Panc1 (cell line): ENCODE results near the gene NHSL1. TPM values are rescaled to one million over a fixed set of nuclear protein-coding genes. Genes with fewer than 3 reads are reported as not detected.

Source experiments
- ATAC-seq: fragments of 200-7000 bp; cut with Tn5 transposase; 2 replicates; pipeline ENCODE4 v1.9.1; 2020; ENCODE audit warnings: mild to moderate bottlenecking, moderate library complexity
- BruUV-seq: library from RNA; stranded (reverse); fragments of 400-500 nt; replicated peaks from 2 replicates; lab custom pipeline; 2021; lab: Mats Ljungman, UMichigan
- CTCF ChIA-PET: fragments of 300-600 bp; sonication (Branson Sonifier 250); formaldehyde crosslinking; loops from one replicate; lab custom pipeline; 2022; ENCODE audit warnings: antibody characterized with exemption; lab: Charles Lee
- POLR2A ChIA-PET: fragments of 300-600 bp; sonication (Branson Sonifier 250); formaldehyde crosslinking; loops from one replicate; lab custom pipeline; 2022; ENCODE audit warnings: antibody characterized with exemption; lab: Charles Lee
- DNase-seq: peaks from one replicate; pipeline ENCODE4 v3.0.0-alpha.2; 2010; ENCODE audit warnings: low read depth, low spot score
- H3K27ac ChIP-seq: 2 replicates; pipeline ENCODE4 v1.5.1; 2011; ENCODE audit warnings: mild to moderate bottlenecking, low read length, inconsistent platforms
- H3K27me3 ChIP-seq: fragments of 200-500 bp; sonication (Bioruptor generic); 2 replicates; pipeline ENCODE4 v1.6.0; 2014; ENCODE audit warnings: low read length, inconsistent platforms; ENCODE audit not compliant: control insufficient read depth, insufficient read depth
- H3K36me3 ChIP-seq: fragments of 200-500 bp; sonication (Bioruptor generic); 2 replicates; pipeline ENCODE4 v1.5.1; 2014; ENCODE audit warnings: inconsistent platforms, mild to moderate bottlenecking, low read length, moderate library complexity; ENCODE audit not compliant: control insufficient read depth, insufficient read depth
- H3K4me1 ChIP-seq: 2 replicates; pipeline ENCODE4 v1.5.1; 2011; ENCODE audit warnings: inconsistent platforms, mild to moderate bottlenecking, low read length, moderate library complexity; ENCODE audit not compliant: control insufficient read depth, insufficient read depth
- H3K4me3 ChIP-seq, 2 experiments: 2 replicates each; pipeline ENCODE4 v1.5.1; 2011 to 2012; ENCODE audit warnings: low read depth in 2 of 2, low read length in 2 of 2, mild to moderate bottlenecking in 2 of 2, inconsistent platforms in 1 of 2, moderate library complexity in 1 of 2
- H3K9me3 ChIP-seq: fragments of 200-500 bp; sonication (Bioruptor generic); 2 replicates; pipeline ENCODE4 v1.5.1; 2014; ENCODE audit warnings: low read depth, mild to moderate bottlenecking, inconsistent platforms, low read length, moderate library complexity; ENCODE audit not compliant: control insufficient read depth, insufficient read depth
- POLR2AphosphoS5 ChIP-seq: IDR thresholded peaks from 2 replicates; pipeline ENCODE4 v1.6.1; 2012; ENCODE audit warnings: mild to moderate bottlenecking, low read depth, low read length, moderate library complexity
- SIN3A ChIP-seq: IDR thresholded peaks from 2 replicates; pipeline ENCODE4 v1.6.1; 2012; ENCODE audit warnings: low read depth, mild to moderate bottlenecking, low read length, moderate library complexity, borderline replicate concordance; ENCODE audit not compliant: insufficient read depth
- TCF7L2 ChIP-seq: IDR thresholded peaks from 2 replicates; pipeline ENCODE4 v1.6.1; 2011; ENCODE audit warnings: mild to moderate bottlenecking, low read depth, low read length, inconsistent platforms
- in situ Hi-C: cut with HindIII; loops from 2 replicates; pipeline ENCODE4 v1.10.0; 2016; ENCODE audit warnings: low sequenced_read_pairs, low pct_unique_long_range_greater_than_20kb
- intact Hi-C: fragments of 100-400 bp; cut with micrococcal nuclease; formaldehyde crosslinking; loops from one replicate; pipeline ENCODE4 v1.10.0; 2022; ENCODE audit not compliant: unreplicated experiment
- total RNA-seq: library from RNA; stranded (reverse); gene quantifications from one replicate; pipeline ENCODE4 v1.2.1, GENCODE V29; 2021; ENCODE audit not compliant: unreplicated experiment
- TF ChIP-seq, protein P1 (sequence below): fragments of 450-650 bp; IDR thresholded peaks from 2 replicates; pipeline ENCODE4 v1.5.1; 2017; ENCODE audit warnings: mild to moderate bottlenecking
- TF ChIP-seq, protein P2 (sequence below), 2 experiments: IDR thresholded peaks; 2 replicates each; pipeline ENCODE4 v1.6.1; 2011 to 2012; ENCODE audit warnings: low read depth in 2 of 2, control low read depth in 1 of 2, low read length in 1 of 2, mild to moderate bottlenecking in 1 of 2, moderate library complexity in 1 of 2; ENCODE audit not compliant: insufficient read depth in 1 of 2

Gene NHSL1
- total RNA-seq, 1 experiment from 2014 or later: 20.6 TPM

DNA sequence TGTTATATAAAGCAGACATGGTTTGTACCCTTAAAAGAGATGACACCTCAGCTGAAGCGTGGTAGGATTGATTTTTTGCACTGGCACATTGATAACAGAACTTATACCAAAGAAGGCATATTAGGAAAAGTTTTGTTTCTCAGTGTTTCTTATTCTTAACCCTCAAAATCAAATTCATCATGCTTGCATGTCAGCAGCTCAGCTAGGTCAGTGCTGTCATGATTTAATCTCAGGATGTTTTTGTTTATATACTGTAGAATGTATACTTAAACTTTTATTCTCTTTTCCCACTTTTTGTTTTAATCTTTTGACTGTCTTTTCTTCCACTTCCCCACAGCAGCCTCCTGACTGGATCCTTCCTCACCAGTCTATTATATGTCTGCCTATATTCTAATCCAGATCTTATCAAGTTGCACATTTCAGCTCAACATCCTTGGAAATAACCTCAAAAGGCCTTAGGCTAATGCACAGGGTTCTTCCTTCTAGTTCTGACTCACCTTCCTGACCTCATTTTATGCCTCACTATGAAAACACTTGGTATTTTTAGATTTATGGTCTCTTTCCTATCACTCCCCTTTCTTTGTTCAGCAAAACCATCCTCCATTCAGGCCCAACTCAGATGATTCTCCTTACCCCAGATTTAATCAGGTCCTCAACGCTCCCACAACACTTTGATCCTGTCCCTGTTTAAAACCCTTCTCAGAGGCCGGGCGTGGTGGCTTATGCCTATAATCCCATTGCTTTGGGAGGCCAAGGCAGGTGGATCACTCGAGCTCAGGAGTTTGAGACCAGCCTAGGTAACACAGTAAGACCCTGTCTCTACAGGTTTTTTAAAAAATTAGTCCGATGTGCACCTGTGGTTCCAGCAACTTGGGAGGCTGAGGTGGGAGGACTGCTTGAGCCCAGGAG lies 88.1 kb downstream of the NHSL1 start:
- Histone ChIP-seq H3K9me3 (no peaks in the 10 kb centered on the region), H3K27me3 (no peaks in the 10 kb centered on the region), H3K36me3 (peaks cover 4% of the 10 kb centered on the region), H3K4me3 (no peak overlapping the region), H3K4me1 (peaks cover 3% of the 10 kb centered on the region; the same call in 1 of the 2 replicates), H3K27ac (no peak overlapping the region)
- no peak for TF ChIP-seq TCF7L2
- TF ChIP-seq, protein P1, sequence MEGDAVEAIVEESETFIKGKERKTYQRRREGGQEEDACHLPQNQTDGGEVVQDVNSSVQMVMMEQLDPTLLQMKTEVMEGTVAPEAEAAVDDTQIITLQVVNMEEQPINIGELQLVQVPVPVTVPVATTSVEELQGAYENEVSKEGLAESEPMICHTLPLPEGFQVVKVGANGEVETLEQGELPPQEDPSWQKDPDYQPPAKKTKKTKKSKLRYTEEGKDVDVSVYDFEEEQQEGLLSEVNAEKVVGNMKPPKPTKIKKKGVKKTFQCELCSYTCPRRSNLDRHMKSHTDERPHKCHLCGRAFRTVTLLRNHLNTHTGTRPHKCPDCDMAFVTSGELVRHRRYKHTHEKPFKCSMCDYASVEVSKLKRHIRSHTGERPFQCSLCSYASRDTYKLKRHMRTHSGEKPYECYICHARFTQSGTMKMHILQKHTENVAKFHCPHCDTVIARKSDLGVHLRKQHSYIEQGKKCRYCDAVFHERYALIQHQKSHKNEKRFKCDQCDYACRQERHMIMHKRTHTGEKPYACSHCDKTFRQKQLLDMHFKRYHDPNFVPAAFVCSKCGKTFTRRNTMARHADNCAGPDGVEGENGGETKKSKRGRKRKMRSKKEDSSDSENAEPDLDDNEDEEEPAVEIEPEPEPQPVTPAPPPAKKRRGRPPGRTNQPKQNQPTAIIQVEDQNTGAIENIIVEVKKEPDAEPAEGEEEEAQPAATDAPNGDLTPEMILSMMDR: no peak
- TF ChIP-seq SIN3A: no peak
- no peak for TF ChIP-seq POLR2AphosphoS5
- TF ChIP-seq, protein P2, sequence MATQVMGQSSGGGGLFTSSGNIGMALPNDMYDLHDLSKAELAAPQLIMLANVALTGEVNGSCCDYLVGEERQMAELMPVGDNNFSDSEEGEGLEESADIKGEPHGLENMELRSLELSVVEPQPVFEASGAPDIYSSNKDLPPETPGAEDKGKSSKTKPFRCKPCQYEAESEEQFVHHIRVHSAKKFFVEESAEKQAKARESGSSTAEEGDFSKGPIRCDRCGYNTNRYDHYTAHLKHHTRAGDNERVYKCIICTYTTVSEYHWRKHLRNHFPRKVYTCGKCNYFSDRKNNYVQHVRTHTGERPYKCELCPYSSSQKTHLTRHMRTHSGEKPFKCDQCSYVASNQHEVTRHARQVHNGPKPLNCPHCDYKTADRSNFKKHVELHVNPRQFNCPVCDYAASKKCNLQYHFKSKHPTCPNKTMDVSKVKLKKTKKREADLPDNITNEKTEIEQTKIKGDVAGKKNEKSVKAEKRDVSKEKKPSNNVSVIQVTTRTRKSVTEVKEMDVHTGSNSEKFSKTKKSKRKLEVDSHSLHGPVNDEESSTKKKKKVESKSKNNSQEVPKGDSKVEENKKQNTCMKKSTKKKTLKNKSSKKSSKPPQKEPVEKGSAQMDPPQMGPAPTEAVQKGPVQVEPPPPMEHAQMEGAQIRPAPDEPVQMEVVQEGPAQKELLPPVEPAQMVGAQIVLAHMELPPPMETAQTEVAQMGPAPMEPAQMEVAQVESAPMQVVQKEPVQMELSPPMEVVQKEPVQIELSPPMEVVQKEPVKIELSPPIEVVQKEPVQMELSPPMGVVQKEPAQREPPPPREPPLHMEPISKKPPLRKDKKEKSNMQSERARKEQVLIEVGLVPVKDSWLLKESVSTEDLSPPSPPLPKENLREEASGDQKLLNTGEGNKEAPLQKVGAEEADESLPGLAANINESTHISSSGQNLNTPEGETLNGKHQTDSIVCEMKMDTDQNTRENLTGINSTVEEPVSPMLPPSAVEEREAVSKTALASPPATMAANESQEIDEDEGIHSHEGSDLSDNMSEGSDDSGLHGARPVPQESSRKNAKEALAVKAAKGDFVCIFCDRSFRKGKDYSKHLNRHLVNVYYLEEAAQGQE (IDR thresholded peaks at IDR 0.05; ENCODE audit: insufficient read depth in 1 of 2, low read depth in 2 of 2, low read length in 1 of 2): no peak
- peak; percentile 82 for ATAC-seq
- no TSS peak for BruUV-seq
- intact Hi-C loops (loop anchor here (10.0 kb wide), 1 partner anchor 406 kb away; no protein-coding TSS in a partner anchor), in situ Hi-C loops (no loop called here)
- ChIA-PET CTCF (no interaction called here), POLR2A (no interaction called here)
- DNase-seq: peak; percentile 71

DNA sequence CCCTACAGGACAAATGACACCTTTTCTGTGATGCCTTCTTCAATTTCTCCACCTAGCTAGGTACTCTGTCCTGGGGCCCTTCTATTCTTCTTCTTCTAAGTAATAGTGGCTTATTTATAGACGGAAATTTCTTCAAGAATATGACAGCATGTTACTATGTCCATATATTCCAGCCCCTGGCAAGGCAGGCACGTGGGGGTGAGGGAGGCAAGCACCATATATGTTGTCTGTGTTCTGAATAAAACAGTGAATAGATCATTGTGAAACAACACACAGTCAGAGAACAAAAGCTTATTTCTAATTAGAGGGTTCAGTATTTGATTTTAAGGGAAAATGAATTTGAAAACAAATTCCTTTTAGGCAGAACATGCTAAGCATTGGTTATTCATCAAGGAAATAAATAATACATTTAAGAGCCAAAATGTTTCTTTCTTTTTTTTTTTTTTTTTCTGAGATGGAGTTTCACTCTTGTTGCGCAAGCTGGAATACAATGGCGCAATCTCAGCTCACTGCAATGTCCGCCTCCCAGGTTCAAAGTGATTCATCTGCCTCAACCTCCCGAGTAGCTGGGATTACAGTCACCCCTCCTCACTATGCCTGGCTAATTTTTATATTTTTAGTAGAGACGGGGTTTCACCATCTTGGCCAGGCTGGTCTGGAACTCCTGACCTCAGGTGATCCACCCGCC lies 89.1 kb downstream of the NHSL1 start:
- DNase-seq (no peak), ATAC-seq (no peak)
- H3K4me1 ChIP-seq: peaks cover 6% of the 10 kb centered on the region
- TF ChIP-seq POLR2AphosphoS5: no peak
- TF ChIP-seq, protein P1: no peak
- TF ChIP-seq TCF7L2: no peak
- no peak for TF ChIP-seq SIN3A
- TF ChIP-seq, protein P2 (IDR thresholded peaks at IDR 0.05; ENCODE audit: insufficient read depth in 1 of 2, low read depth in 2 of 2, low read length in 1 of 2): no peak
- H3K4me3 ChIP-seq: no peak overlapping the region
- H3K9me3 ChIP-seq: no peaks in the 10 kb centered on the region
- peaks cover 13% of the 10 kb centered on the region for H3K36me3 ChIP-seq
- no TSS peak for BruUV-seq
- H3K27me3 ChIP-seq: no peaks in the 10 kb centered on the region
- ChIA-PET POLR2A (no interaction called here), CTCF (no interaction called here)
- intact Hi-C loops (loop anchor here (10.0 kb wide), 1 partner anchor 405 kb away; no protein-coding TSS in a partner anchor), in situ Hi-C loops (no loop called here)
- H3K27ac ChIP-seq: no peak overlapping the region
